B cell (primary cell): ENCODE measurements around the gene PJA1. TPM values are rescaled to one million over a fixed set of nuclear protein-coding genes. Genes with fewer than 3 reads are reported as not detected.

Source experiments
- ATAC-seq: fragments of 200-7000 bp; cut with Tn5 transposase; one replicate; pipeline ENCODE4 v1.10.0; 2021; ENCODE audit warnings: low read depth, mild to moderate bottlenecking, moderate number of reproducible peaks, moderate library complexity
- CTCF ChIA-PET: fragments of 350-600 bp; sonication (Branson Sonifier 250); formaldehyde crosslinking; loops from one replicate; lab custom pipeline; 2021; ENCODE audit warnings: antibody characterized with exemption, inconsistent platforms; lab: Charles Lee
- POLR2A ChIA-PET: fragments of 350-600 bp; sonication (Branson Sonifier 250); formaldehyde crosslinking; loops from one replicate; lab custom pipeline; 2021; ENCODE audit warnings: antibody characterized with exemption; lab: Charles Lee
- DNase-seq: peaks from one replicate; pipeline ENCODE4 v3.0.0; 2013
- H2AFZ ChIP-seq: 2 replicates; pipeline ENCODE4 v1.6.1; 2012; ENCODE audit warnings: mild to moderate bottlenecking, low read depth, low read length; ENCODE audit not compliant: insufficient read depth, poor library complexity, severe bottlenecking
- H3K27ac ChIP-seq, 2 donors: 1 replicate in 1 of 2; 2 replicates in 1 of 2; pipeline ENCODE4 v1.5.1; 2012 to 2013; ENCODE audit warnings: low read length in 2 of 2, mild to moderate bottlenecking in 2 of 2, moderate library complexity in 1 of 2
- H3K27me3 ChIP-seq, 4 experiments: fragments of 200-600 bp in 1 of 4; sonication (generic) in 1 of 4; replicated peaks in 1 of 4; 1 replicate in 2 of 4; 2 replicates in 2 of 4; pipeline versions ENCODE4 v1.6.1 to v1.7.0; 2013 to 2016; ENCODE audit warnings: low read length in 3 of 4, mild to moderate bottlenecking in 2 of 4, mixed read lengths in 1 of 4, moderate library complexity in 1 of 4; ENCODE audit not compliant: insufficient read depth in 4 of 4, control insufficient read depth in 3 of 4; ENCODE audit errors: control extremely low read depth in 1 of 4
- H3K36me3 ChIP-seq, 2 experiments: replicated peaks in 1 of 2; 1 replicate in 1 of 2; 2 replicates in 1 of 2; pipeline versions ENCODE4 v1.6.1 to v1.7.1; 2013; ENCODE audit warnings: low read length in 1 of 2; ENCODE audit not compliant: insufficient read depth in 2 of 2, control insufficient read depth in 1 of 2; ENCODE audit errors: control extremely low read depth in 1 of 2, extremely low read depth in 1 of 2
- H3K4me1 ChIP-seq, 2 donors: fragments of 200-600 bp in 1 of 2; sonication (generic) in 1 of 2; 1 replicate in 1 of 2; 2 replicates in 1 of 2; pipeline versions ENCODE4 v1.5.1 to v1.6.1; 2013 to 2017; ENCODE audit warnings: low read length in 2 of 2; ENCODE audit not compliant: control insufficient read depth in 2 of 2, insufficient read depth in 2 of 2
- H3K4me2 ChIP-seq: replicated peaks from 2 replicates; pipeline ENCODE3; 2012; ENCODE audit warnings: mild to moderate bottlenecking, low read depth, low read length; ENCODE audit not compliant: poor library complexity, severe bottlenecking
- H3K4me3 ChIP-seq, 5 experiments: fragments of 200-600 bp in 1 of 5; sonication (generic) in 1 of 5; 1 replicate in 3 of 5; 2 replicates in 2 of 5; pipeline versions ENCODE4 v1.5.1 to v1.7.0; 2011 to 2016; ENCODE audit warnings: low read length in 4 of 5, mild to moderate bottlenecking in 4 of 5, low read depth in 2 of 5, control low read depth in 1 of 5, moderate library complexity in 1 of 5; ENCODE audit not compliant: insufficient read depth in 1 of 5; ENCODE audit errors: control extremely low read depth in 1 of 5, extremely low read depth in 1 of 5
- H3K79me2 ChIP-seq: fragments of 200-600 bp; sonication (generic); one replicate; pipeline ENCODE4 v1.6.0; 2016; ENCODE audit warnings: low read length; ENCODE audit not compliant: control insufficient read depth, insufficient read depth
- H3K9ac ChIP-seq: fragments of 200-600 bp; sonication (generic); 2 replicates; pipeline ENCODE4 v1.6.1; 2017; ENCODE audit warnings: mild to moderate bottlenecking, low read length, moderate library complexity
- H3K9me3 ChIP-seq, 3 donors: one replicate each; pipeline versions ENCODE4 v1.6.1 to v1.7.1; 2013; ENCODE audit warnings: low read length in 2 of 3; ENCODE audit not compliant: control insufficient read depth in 2 of 3, insufficient read depth in 1 of 3; ENCODE audit errors: control extremely low read depth in 1 of 3
- H4K20me1 ChIP-seq: 2 replicates; pipeline ENCODE4 v1.6.0; 2012; ENCODE audit warnings: mild to moderate bottlenecking, low read length; ENCODE audit not compliant: insufficient read depth, control insufficient read depth, poor library complexity, severe bottlenecking
- H3K27ac Mint-ChIP-seq: one replicate; pipeline ENCODE4 v1.8.0; 2021; ENCODE audit warnings: mixed read lengths
- H3K27me3 Mint-ChIP-seq: one replicate; pipeline ENCODE4 v1.8.0; 2021; ENCODE audit warnings: mixed read lengths
- H3K4me1 Mint-ChIP-seq: one replicate; pipeline ENCODE4 v1.8.0; 2021; ENCODE audit warnings: mixed read lengths
- H3K4me3 Mint-ChIP-seq: one replicate; pipeline ENCODE4 v1.8.0; 2021; ENCODE audit warnings: mixed read lengths
- H3K9me3 Mint-ChIP-seq: one replicate; pipeline ENCODE4 v1.8.0; 2022; ENCODE audit warnings: mixed read lengths; ENCODE audit not compliant: insufficient read depth
- EZH2 ChIP-seq: IDR thresholded peaks from 2 replicates; pipeline ENCODE4 v1.6.1; 2012; ENCODE audit warnings: borderline replicate concordance, low read depth, mild to moderate bottlenecking, moderate library complexity, low read length; ENCODE audit not compliant: insufficient read depth, poor library complexity, severe bottlenecking
- WGBS: methylation state at CpG from one replicate; pipeline ENCODE4 v1.1.5; 2013; ENCODE audit warnings: missing lambda C conversion rate; ENCODE audit not compliant: insufficient coverage; 5-methylcytosine and 5-hydroxymethylcytosine counted together
- intact Hi-C: fragments of 100-400 bp; cut with micrococcal nuclease; formaldehyde crosslinking; loops from one replicate; pipeline ENCODE4 v1.10.0; 2022
- polyA plus RNA-seq: library from polyadenylated mRNA; depleted of rRNA; stranded (reverse); fragments of >200 nt; gene quantifications from 2 replicates; pipeline ENCODE4 v1.2.3, GENCODE V29; 2012
- total RNA-seq, 2 donors: library from RNA; stranded (reverse); fragments of 120-200 nt in 1 of 2; gene quantifications; 1 replicate in 1 of 2; 2 replicates in 1 of 2; pipeline versions ENCODE4 v1.2.3 to v1.2.4, GENCODE V29; 2013 to 2022
- TF ChIP-seq, protein P1 (sequence below): fragments of 200-600 bp; IDR thresholded peaks from one replicate; pipeline ENCODE4 v1.8.0; 2022; ENCODE audit warnings: antibody characterized with exemption, mild to moderate bottlenecking

Gene PJA1
- total and polyA plus RNA-seq, 2 donors (not counting 1 experiment from before 2014, with no cell fraction given): 17.7 to 21.3 TPM

DNA sequence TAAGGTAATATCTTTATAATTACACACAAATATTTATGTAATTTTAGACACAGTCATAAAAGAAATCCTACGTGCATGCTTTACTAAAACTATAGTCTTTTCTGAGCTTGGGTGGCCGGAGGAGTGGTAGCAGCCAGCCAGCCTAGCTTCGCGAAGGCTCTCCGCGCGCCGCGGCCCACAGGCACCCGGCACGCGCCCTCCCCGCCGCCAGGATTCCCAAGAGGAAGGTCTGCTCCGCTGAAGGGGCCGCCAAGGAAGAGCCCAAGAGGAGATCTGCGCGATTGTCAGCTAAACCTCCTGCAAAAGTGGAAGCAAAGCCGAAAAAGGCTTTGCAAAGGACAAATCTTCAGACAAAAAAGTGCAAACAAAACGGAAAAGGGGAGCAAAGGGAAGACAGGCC, 8.7 kb upstream of the PJA1 start:
- H4K20me1 ChIP-seq: no peaks in the 10 kb centered on the region
- H3K27ac ChIP-seq: no peak overlapping the region
- H3K27me3 ChIP-seq: no peaks in the 10 kb centered on the region
- no peaks in the 10 kb centered on the region for H3K9me3 Mint-ChIP-seq
- peaks cover 9% of the 10 kb centered on the region for H3K27me3 Mint-ChIP-seq
- no peaks in the 10 kb centered on the region for H3K36me3 ChIP-seq
- TF ChIP-seq, protein P1, sequence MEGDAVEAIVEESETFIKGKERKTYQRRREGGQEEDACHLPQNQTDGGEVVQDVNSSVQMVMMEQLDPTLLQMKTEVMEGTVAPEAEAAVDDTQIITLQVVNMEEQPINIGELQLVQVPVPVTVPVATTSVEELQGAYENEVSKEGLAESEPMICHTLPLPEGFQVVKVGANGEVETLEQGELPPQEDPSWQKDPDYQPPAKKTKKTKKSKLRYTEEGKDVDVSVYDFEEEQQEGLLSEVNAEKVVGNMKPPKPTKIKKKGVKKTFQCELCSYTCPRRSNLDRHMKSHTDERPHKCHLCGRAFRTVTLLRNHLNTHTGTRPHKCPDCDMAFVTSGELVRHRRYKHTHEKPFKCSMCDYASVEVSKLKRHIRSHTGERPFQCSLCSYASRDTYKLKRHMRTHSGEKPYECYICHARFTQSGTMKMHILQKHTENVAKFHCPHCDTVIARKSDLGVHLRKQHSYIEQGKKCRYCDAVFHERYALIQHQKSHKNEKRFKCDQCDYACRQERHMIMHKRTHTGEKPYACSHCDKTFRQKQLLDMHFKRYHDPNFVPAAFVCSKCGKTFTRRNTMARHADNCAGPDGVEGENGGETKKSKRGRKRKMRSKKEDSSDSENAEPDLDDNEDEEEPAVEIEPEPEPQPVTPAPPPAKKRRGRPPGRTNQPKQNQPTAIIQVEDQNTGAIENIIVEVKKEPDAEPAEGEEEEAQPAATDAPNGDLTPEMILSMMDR: no peak
- TF ChIP-seq EZH2: no peak
- intact Hi-C loops: no loop called here
- no peak overlapping the region for H3K9ac ChIP-seq
- CTCF ChIA-PET: no interaction called here
- H3K4me1 ChIP-seq: no peaks in the 10 kb centered on the region
- H3K4me1 Mint-ChIP-seq: no peaks in the 10 kb centered on the region
- H3K27ac Mint-ChIP-seq: no peak overlapping the region
- H3K4me2 ChIP-seq: no peak overlapping the region
- no peak for ATAC-seq
- POLR2A ChIA-PET: no interaction called here
- DNase-seq: no peak
- H3K9me3 ChIP-seq: peaks cover 0 to 1% (median 0%) of the 10 kb centered on the region in 3 donors
- H2AFZ ChIP-seq: no peak overlapping the region
- 90% methylated on average over 15 of the region's 20 CpGs for WGBS
- no peak overlapping the region for H3K4me3 Mint-ChIP-seq
- H3K4me3 ChIP-seq: no peak overlapping the region
- no peaks in the 10 kb centered on the region for H3K79me2 ChIP-seq

- H3K4me3 Mint-ChIP-seq: no peak overlapping the region
- no peaks in the 10 kb centered on the region for H3K79me2 ChIP-seq
- intact Hi-C loops: no loop called here
- H4K20me1 ChIP-seq: no peaks in the 10 kb centered on the region
- H3K4me3 ChIP-seq: no peak overlapping the region
- no peak overlapping the region for H2AFZ ChIP-seq
- H3K36me3 ChIP-seq: no peaks in the 10 kb centered on the region
- peaks cover 0 to 1% (median 0%) of the 10 kb centered on the region in 3 donors for H3K9me3 ChIP-seq
- CTCF ChIA-PET: no interaction called here
- H3K9me3 Mint-ChIP-seq: no peaks in the 10 kb centered on the region
- no peak overlapping the region for H3K4me2 ChIP-seq
- no peak overlapping the region for H3K27ac Mint-ChIP-seq
- H3K27me3 ChIP-seq: no peaks in the 10 kb centered on the region
- H3K4me1 ChIP-seq: no peaks in the 10 kb centered on the region
- H3K27ac ChIP-seq: no peak overlapping the region
- H3K27me3 Mint-ChIP-seq: peaks cover 7% of the 10 kb centered on the region
- no peak for DNase-seq
- no peak for ATAC-seq
- no CpG with 5 or more reads among the region's 3 CpGs for WGBS
- POLR2A ChIA-PET: no interaction called here
- H3K9ac ChIP-seq: no peak overlapping the region
- no peaks in the 10 kb centered on the region for H3K4me1 Mint-ChIP-seq
- TF ChIP-seq, protein P1: no peak
- TF ChIP-seq EZH2: no peak
Measured at GRCh38 chrX:69172937-69173336, 7.7 kb upstream of the PJA1 start.
